Measurements from ENCODE around the gene CR1L.
"Not testable (repeated sequence)": the region's sequence is repeated elsewhere in the genome, so short reads cannot be mapped to it uniquely, and the experiment has no call there.

- not testable (repeated sequence) for TF ChIP-seq POLR2A (IDR thresholded peaks at IDR 0.05; ENCODE audit: low read length); GATA1 (IDR thresholded peaks at IDR 0.05; ENCODE audit: low read depth, low read length)
These were observed 63.1 kb downstream of the CR1L start for GRCh38 chr1:207708004-207708403.

Data from erythroblast (primary cell).